Measurements from ENCODE around the gene RERE.
"Not testable (repeated sequence)": the region's sequence is repeated elsewhere in the genome, so short reads cannot be mapped to it uniquely, and the experiment has no call there.

The RERE gene

GRCh38 chr1:8533907-8534306 is 283.5 kb downstream of the RERE start:
- no peak for DNase-seq

DNA sequence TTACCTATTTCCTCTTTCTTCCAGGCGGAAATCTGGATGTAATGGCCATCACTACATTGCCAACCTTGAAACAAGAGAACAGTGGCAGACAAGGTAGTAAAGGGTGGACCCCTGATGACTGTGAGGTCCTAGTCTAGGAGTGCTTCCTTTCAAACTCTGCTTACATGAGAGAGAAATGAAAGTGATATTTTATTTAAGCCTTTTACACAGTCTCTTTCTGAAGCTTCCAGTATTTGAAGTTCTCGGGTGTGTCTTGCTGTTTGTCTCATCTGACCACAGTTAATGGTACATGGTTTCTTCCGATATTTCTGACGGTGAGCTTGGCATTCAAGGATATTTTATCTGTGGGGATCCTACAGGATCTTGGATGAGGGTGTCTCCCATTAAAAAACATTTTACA is 284.3 kb downstream of the RERE start:
- no peak for DNase-seq

DNA sequence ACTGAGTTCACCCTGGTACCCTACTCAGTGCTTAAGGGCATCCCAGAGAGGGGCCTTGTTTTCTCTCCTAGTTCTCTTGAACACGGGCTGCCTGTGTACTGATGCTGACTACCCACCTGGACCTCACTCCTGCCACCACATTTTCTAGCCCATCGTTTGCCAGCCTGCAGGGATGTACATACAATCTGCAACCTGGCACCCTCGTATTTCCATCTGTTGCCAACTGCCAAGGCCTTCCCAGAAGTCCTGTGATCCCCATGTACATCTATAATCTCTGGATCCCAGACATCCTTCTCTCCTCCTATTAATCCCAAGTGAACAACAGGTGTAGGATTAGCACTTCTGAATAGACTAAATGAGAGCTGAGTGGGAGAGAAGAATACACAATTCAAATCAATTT is 287.5 kb downstream of the RERE start:
- no peak for DNase-seq

GRCh38 chr1:8527941-8528340 is 289.5 kb downstream of the RERE start:
- no peak for DNase-seq

- peak; percentile 85 for DNase-seq
Observed at GRCh38 chr1:8525558-8526275, 291.7 kb downstream of the RERE start.

- DNase-seq: no peak
Observed at GRCh38 chr1:8525216-8525557, 292.3 kb downstream of the RERE start.

DNA sequence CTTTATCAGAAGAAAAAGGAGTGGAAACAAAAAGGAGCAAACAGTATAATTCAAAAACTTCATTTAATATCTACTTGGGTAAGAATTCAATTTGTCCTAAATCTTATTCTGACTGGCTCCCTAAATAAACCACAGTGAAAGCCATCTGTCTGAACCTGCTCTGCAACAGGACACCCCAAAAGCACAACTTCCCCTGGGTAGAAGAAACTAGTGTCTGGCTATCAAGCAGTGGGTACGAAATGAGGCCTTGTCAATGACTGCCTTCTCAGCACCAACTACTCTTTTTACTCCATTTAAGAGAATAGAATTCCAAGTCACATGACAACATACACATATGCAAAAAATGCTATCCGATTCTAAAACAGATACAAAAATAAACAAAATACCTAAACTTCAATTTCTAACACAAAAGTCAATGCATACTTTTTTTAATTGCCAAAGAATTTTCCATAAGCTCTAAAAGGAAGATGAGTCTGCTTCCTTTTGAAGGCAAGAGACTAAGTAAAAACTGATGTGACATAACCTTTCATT is 292.7 kb downstream of the RERE start:
- DNase-seq: no peak

GRCh38 chr1:8523666-8524206 is 293.7 kb downstream of the RERE start:
- no peak for DNase-seq

DNA sequence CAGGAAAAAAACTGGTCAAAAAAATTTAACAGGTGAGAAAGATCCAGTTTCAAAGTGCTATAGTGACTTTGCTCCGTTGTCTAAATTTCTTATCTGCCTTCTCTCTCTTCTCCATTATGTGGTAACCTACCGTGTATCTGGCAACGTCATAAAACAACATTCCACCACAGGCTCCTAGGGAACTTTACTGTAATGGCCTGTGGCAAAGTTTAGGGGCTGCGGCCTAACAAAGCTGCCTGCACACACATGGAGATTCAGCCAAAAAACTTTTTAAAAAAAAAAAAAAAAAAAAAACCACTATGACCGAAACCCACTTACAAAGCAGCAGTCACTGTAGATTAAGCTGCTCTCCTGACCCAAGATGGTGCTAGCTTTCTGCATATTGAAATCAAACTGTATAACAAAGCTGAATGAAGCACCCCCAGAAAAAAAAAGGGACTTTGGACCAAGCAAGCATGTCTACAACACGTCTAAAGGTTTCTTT is 296.9 kb downstream of the RERE start:
- DNase-seq: no peak

GRCh38 chr1:8519167-8519566 is 298.3 kb downstream of the RERE start:
- DNase-seq: no peak

GRCh38 chr1:8518490-8518801 is 299.0 kb downstream of the RERE start:
- DNase-seq: no peak

DNA sequence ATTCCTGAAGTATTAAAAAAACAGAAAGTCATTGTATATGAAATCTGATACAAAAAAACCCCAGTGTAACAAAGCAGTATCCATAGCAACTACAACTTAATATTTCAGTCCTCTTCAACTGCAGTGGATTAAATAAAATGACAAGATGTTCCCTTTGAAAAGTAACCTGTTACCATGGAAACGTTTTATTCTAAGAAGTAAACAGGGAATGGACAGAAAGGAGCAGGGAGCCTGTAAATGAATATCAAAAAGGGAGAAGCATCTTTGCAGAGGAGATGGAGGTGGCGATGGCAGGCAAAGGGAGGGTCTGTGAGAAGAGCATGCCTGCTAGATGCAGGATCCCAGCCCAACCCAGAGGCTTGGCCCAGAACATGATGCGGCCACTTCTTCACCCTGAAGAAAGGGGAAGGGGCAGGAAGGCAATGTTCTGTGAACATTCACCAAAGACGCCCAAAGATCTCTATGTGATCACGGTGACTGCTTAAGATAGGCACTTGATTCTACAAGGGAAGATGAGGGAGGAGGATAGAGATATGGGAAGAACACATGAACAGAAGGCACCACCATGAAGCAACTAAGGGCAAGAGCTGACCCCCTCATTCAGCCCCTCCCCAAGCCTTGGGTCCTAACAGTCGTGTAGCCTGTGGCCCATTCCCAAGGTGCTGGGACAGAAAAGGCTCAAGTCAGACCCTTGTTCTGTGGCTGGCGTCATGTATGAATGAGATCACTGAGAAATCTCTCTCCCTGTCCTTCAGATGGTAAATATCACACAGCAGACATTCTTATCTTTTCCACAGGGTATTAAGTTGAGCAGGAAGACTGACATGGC is 299.6 kb downstream of the RERE start:
- DNase-seq: no peak

DNA sequence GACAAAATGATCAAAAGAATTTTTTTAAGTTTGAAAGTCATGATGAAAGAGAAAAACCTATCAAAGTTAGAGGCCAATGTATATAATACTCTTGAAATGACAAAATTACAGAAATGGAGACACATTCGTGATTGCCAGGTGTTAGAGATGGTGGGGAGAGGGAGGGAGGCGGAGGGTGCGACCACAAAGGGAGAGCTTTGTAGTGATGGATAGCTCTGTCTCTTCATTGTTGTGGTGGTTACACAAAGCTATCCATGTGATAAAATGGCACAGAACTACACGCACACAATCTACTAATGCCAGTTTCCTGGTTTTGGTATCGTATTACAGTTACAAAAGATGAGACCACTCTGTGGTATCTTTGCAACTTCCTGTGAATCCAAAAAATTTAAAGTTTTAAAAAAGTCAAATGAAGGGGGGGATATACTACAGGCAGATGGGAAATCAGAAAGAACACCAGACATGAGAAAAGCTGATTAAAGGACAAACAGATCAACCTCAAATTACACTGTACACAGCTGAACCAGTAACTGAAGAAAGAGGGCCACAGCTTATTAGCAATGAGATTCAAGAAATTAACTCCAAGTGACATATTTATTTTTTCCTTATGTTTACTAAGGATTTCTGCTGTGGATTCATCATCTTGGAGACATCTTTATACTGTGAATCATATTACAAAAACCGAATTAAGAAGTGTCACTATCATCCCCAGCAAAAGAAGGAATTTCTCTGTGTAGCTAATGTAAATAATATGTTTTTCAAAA is 300.5 kb downstream of the RERE start:
- DNase-seq: no peak

GRCh38 chr1:8516278-8516777 is 301.1 kb downstream of the RERE start:
- no peak for DNase-seq

- no peak for DNase-seq
Observed at GRCh38 chr1:8512504-8512903, 304.9 kb downstream of the RERE start.

DNA sequence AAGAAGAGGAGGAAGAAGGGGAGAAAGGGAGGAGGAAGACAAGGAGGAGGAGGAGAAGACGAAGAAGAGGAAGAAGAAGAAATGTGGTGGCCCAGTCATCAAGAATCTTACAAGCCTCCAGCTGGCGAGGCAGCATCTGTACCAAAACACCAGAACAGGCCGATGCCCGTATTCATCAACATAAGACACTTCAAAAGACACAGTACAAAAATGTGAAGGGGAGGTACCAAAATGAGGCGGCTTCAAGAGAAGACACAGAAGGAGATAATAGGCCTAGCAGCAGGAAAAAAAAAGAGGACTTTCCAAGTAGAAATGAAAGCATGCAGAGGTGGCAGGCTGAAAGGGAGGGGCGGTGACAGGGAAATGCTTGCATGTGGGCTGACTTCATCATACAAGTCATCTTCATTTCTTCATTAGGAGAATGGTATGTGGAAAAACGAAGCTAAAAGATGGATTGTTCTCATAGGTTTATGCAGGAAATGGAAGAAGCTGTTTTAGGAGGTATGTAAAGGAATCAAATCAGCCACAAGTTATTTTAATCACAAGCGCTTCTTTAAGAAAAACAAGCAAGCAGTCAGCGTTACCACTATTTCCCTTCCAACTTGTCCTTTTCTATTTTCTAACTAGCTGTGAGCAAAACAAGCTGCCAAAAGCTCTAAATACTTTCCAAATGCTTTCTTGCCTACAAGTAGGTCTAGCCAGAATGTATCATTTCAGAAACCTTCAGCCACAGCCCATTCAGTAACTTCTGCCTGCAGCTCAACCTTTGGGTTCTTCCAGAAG is 307.2 kb downstream of the RERE start:
- no peak for DNase-seq

- DNase-seq: no peak
Observed at GRCh38 chr1:8509579-8509978, 307.9 kb downstream of the RERE start.

GRCh38 chr1:8506995-8507615 is 310.3 kb downstream of the RERE start:
- DNase-seq: no peak

GRCh38 chr1:8506456-8506855 is 311.0 kb downstream of the RERE start:
- DNase-seq: no peak

DNA sequence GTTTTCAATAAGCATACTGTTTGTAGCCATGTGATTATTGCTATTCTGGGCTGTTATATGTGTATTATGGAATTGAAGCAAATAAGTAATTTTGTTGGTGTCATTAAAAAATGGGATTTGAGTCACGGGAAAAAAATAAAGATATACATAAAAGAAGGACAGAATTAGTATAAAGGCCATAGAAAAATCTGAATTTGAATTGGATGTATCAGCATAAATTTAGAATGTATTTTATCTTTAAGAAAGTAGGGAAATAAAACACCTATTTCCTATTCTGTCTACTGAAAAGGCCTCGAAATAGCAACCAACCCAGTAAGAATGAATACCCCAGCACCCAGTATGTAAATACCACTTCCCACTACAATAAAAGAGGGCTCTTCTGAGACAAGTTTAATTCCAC is 313.6 kb downstream of the RERE start:
- DNase-seq: no peak

- DNase-seq: not testable (repeated sequence)
Observed at GRCh38 chr1:8502949-8503348, 314.5 kb downstream of the RERE start.
